Neural progenitor cell (in vitro differentiated cells): Measurements from ENCODE around the gene PCARE.

ENCODE experiments used
- CTCF ChIP-seq: fragments of 200-600 bp; sonication (generic); IDR thresholded peaks from 2 replicates; pipeline ENCODE4 v1.5.1; 2017; ENCODE audit warnings: antibody characterized with exemption, mild to moderate bottlenecking
- EZH2 ChIP-seq: fragments of 200-600 bp; sonication (generic); IDR thresholded peaks from 2 replicates; pipeline ENCODE4 v1.6.1; 2017; ENCODE audit warnings: antibody characterized with exemption, mild to moderate bottlenecking, moderate library complexity

GRCh38 chr2:29082804-29083495, 8.6 kb upstream of the PCARE start:
- TF ChIP-seq CTCF (no peak), EZH2 (no peak)
